NCI-H187 treated with DMSO at 0.1 percent for 48 hours (cell line): ENCODE results near the gene MLN.

Experiments used
- DNase-seq: peaks from one replicate; lab custom pipeline; 2025; lab: John Stamatoyannopoulos, UW

The MLN gene

DNA sequence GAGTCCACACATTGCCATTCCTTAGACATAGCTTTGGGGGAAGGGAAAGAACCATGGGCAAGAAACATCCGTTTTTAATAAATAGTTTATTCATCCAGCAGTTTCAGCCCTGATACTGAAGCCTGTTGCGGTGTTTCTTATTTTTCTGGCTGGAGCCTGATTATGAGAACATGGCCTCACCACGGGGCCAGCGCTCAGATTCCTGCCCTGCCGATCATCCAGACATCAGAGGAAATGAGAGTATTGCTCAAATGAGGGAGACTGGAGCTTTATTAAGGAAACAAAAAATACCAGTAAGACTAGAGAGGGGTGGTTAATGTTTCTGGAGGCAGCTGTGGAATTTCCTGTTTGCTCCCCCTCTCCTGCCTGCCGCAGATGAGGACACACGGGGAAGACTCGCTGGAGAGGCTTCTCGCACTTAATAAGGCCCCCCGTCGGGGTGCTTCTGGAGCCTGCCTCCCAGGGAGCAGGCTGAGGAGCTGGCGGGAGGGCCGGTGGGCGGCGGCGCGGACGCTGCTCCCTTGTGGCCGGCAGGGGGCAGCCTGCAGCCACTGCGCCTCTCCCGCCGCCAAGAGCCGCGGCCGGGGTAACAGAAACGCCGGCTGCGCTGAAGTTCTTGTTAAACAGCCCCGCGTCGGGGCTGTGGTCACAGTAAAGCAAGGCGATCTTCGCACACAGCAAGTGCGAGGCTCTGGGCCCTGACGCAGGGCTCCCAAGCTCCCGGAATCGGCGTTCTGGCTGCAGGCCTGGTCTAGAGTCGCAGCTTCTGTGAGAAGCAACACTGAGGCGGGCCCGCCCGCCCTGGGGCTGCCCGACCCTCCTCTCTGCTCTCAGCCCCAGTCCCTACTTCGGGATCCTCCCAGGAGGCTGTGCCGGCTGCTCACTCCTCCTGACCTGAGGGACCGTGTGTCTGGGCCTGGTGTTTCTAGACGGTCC lies 32.4 kb downstream of the MLN start:
- peak; percentile 24 for DNase-seq

DNA sequence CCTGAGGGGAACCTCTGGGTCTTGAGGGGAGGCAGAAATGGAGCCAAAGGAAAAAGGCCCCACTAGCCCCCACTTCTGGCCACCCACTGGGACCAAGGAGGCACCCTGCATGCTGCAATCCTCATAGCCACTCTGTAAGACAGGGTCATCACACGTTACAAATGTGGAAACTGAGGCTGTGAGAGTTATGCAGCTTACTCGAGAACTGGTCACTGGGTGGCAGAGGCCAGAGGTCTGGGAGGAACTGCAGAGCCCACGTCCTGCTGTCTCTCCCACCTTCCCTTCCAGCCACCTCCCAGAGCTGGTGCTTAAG lies 33.0 kb downstream of the MLN start:
- no peak for DNase-seq

DNA sequence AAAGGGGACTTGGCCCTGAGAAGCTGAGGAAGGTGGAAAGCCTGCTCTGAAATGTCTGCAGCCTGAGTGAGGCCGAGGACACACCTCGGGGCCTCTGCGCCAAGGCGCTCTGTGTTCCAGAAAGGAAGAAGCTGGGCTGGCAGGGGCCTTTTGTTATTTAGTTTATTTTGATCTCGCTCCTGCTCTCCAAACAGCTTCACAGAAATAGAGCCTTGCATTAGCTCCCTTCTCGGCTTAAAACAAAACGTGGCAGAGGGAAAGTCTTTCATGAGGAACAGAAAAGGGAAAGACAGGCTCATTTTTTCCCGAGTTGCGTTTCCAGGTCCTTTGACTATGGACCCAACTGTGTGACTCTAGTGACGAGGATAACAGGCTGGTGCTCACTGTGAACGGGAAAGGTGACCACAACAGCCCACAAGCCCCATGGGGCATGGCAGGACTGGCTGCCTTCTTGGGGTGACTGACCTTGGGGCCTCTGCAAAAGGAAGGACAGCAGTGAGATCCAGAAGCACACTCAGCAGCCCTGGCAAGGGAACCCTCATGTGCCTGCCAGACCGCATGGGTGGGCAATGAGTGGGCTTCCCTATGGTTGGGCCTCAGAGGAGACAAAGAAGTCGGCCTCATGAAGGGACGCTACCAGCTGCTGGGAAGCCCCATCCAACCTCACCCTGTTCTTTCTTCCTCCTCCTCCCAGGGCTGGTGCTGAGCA lies 33.5 kb downstream of the MLN start:
- DNase-seq = no peak

DNA sequence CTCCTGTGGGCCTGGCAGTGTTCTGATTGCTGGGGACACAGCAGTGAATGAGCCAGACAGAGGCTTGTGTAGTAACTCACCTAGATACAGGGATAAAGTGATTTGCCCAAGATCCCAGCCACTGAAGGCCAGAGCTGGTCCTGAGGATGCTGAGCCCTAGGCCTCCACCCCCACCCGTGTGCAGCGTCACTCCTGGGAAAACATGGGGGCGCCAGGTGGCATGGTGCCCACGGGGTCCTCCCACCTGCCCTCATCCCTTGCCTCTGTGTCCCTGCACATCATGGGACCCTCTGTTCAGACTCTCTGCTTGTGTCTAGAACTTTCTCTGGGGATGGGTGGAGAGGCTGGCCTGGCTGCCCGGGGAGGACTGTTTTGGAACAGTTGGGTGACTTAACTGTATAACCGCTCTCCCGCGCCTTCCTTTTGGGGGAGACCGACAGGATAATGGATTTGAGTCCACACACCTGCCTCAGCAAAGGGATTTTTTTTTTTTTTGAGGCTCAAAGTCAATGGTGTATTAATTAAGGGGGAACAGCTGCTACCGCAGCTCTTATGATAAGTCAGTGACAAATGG lies 34.5 kb downstream of the MLN start:
- DNase-seq = no peak

DNA sequence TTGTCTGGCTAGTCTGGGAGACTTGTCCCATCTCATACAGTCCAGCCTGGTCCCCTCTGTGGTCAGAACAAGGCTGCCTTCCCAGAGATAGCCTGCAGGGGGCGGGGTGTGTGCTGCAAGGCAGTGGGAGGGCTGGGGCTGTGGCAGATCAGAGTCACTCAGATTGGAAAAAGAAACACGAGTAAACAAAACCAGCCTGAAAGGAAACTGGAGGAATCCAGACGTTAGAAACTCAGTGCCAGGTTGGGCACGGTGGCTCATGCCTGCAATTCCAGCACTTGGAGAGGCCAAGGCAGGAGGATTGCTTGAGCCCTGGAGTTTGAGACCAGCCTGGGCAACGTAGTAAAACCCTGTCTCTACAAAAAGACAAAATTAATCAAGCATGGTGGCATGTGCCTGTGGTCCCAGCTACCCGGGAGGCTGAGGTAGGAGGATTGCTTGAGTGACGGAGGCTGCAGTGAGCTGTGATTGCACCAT lies 35.1 kb downstream of the MLN start:
- peak; percentile 49 for DNase-seq

DNA sequence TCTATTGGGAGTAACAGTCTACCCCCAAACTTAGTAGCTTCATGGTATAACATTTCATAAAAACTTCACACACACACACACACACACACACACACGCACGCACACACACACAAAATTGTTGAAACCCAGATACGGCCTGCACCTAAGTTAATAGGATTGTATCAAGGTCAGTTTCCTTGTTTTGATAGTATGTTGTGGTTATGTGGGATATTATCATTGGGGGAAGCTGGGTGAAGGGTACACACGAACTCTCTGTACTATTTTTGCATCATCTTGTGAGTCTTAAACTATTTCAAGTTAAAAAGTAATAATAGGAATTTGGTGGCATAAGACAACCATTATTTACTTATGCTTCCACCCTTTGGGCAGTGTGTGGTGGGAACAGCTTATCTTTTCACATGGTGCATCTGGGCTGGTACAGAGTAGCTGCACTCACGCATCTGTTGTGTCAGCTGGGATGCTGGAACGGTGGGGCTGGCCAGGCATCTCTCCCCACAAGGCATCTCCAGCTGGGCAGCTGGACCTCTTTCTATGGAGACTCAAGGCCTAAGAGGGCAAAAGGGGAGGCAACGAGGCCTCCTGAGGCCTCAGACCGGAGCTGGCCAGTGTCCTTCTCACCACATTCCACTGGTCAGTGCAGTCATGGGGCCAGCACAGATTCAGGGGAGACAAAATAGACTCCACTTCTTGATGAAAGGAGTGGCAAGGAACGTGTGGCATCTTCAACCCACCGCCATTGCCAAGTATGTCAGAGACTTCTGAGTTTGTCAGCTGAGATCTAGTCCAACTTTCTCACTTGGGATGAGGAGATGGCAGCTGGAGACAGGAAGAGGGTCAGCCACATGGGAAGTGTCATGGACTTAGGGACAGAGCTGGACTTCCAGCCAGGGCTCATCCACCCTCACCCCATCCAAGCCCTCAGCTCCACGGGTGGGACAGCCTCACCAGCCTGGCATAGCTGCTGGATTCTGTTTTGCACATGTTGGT lies 36.6 kb downstream of the MLN start:
- no peak for DNase-seq

DNA sequence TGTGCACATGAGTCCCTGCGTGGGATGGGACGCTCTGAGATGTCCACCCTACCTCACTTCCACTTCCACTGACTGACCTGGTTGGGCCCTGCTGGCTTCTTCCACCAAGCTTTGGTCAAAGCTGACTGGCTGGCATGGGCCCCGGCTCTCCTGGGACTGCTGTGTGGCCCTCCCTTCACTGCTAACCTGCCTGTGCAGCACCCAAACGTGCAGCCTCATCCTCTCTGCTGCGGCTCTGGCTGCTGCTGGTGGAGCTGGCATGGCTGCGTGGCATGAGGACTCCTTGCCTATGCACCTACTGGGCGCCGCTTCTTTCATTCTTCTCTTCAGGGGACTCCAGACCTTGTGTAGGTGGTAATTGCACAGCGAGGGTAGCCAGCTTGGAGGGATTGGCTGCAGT lies 38.4 kb downstream of the MLN start:
- DNase-seq = no peak

DNA sequence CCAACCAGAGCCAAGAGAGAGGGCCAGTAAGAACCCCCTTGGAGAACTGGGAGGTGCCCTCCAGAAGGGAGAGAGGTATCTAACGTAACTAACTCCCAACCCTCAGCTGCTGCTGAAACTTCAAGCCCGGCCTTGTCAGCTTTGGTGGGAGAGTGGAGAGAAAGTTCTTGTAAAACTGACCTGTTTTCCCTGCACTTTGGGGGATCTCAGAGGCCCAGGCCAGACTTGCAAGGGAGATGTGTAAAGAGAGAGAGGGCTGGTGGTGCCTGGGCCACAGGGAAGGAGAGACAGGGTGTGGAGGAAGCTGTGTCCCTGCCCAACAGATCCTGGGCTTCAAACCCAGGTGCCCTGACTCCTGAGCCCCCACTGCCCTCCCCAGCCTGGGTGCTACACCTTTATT lies 39.8 kb downstream of the MLN start:
- DNase-seq = no peak

DNA sequence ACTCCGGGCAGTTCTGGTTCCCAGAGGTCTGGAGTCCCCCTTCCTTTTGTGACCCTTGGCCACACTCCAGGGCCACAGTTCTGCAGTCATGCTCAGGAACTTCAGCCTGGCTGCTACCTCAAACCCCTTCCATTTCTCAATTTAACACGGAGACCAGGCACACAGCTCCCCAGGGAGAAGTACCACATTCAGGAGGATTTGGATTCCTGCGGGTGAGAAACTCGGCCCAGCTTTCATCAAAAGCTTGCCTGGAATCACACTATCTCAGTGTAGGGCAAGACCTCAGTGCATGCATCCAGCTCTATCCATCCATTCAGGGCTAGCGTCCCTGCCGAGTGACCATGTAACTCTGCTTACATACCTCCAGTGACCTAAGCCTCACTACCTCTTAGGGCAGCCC lies 40.3 kb downstream of the MLN start:
- no peak for DNase-seq

DNA sequence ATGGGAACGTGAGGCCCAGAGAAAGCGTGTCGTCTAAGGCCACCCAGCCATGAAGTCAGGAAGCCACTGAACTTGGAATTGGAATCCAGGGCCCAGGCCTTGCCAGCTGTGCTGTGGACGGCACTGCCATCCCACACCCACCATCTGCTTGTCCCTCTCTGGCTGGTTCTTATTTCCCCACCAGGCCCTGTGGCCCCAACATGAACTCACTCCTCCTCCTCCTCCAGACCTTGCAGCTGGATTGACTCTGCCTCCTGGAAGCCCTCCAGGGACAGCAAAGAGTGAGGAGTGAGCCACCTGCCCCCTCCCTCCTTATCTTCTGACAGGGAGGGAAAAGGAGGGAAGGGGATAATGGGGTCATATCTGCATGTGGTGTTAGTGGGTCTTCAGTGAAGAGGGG lies 41.1 kb downstream of the MLN start:
- no peak for DNase-seq

DNA sequence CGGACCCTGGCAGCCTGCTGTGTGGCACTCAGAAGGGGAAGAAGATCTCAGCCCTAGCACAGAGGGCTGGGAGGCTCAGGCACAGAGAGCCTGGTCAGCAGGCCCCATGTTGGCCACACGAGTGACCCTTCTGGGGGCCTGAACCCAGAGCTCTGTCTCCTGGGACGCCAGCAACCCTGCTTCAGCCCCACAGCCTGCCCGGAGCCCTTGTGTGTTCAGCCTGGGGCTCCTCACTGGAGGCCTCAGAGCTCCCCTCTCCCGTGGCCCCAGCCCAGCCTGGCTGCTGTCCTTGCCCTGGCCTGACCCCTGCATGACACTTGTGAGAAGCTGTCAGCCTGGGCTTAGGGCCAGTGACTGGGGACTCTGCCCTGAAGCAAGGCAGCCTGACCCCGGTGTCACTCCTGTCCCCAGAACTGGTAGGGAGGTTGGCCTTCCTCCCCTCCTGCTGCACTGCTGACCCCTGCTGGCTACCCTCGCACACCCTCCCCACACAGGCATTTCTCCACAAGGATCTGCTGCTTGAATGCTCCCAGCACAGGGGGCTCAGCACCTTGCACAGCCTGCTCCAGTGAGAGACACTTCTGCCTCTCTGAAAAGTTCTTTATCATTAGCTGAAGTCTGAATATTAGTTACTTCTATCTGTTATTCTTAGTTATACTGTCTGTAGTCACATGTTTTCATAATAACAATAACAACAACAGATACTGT lies 41.7 kb downstream of the MLN start:
- peak; percentile 55 for DNase-seq

DNA sequence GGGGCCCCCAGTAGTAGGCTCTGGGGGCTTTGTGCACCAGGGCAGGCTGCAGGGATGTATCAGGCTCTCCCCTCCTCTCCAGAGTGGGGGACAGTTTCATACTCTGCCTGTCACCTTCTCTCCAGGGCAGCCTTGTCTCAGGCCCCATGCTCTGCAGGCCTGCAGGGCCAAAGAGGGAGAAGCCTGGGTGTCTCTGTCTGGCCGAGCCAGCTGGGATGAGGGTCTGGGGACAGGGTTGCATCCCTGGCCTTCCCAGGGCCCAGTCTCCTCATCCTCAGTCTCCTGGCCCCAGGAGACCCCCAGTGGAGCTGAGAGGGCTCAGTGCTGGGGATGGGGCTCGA lies 42.3 kb downstream of the MLN start:
- DNase-seq = no peak

DNA sequence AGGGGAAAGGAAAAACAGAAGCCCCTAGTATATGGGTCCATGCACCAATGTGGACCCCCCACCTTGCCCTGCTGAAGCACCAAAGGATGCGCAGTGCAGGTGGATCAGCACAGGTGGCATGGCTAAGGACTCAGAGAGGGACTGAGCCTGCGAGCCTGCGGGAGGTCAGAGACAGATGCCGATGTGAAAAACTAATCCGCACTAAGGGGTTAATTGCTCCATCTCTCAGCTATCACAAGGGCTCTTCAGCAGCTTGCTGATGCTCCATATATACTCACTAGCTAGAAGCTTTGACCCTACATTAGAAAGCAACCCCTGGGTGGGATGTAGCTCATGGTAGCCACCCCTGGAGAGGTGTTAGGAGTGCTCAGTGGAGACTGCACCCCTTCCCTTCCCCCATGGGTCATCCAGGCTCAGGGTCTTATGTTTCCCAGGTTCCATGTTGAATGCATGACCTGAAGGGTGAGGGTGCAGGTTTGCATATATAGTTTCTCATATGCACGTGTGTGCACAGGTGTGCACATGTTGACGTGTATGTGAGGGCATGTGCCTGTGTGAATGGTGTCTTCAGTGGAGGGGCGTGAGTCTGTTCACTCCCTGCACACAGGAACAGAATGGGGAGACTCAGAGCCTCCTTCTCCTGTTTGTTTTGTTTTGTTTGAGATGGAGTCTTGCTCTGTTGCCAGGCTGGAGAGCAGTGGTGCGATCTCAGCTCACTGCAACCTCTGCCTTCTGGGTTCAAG lies 43.7 kb downstream of the MLN start:
- DNase-seq = peak; percentile 54

DNA sequence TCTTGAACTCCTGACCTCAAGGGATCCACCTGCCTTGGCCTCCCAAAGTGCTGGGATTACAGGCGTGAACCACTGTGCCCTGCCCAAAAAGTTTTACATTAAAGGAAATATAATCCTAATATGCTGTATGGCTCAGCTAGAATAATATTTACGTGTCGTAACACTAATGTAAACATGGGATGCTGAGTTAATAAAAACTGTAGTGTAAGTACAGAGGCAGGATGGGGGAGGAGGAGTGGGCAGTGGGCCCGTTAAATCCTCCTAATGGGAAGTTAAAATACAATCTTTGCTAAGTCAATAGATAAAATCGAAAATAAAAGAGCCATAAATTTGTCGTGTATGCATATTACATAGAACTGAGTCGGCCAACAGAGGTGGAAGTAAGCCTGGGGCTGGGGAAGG lies 45.0 kb downstream of the MLN start:
- no peak for DNase-seq

DNA sequence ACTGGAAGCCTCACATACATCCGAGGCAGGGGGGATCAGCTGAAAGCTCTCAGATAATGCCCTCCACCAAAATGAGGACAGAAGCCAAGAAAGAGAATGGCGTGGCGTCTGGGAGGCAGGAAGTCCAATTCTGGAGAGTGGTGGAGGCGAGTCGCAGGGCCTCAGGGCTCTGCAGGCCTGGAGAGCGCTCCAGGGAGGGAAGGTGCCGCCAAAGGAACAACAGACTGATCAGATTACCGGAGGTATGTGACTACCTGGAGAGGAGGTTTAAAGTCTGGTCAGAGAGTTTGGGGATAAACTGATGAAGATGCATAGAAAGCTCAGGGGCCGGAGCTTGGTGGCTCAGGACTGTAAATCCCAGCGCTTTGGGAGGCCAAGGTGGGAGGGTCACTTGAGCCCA lies 45.9 kb downstream of the MLN start:
- DNase-seq = no peak

DNA sequence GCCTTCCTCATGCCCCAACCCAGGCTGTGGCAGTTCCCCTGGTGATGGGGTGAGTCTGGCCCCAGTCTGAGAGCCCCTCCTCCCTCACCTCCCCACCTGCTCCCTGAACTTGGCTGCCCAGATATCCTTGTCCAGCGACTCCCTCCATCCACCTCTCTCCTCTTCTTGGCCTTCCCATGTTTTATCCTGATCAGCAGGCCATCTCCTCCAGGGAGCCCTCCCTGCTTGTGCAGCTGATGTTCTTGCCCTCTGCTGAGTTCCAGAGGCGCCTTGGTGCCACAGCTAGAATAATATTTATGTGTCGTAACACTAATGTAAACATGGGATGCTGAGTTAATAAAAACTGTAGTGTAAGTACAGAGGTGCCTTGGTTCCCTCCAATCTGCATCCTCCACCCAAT lies 46.7 kb downstream of the MLN start:
- DNase-seq = no peak

DNA sequence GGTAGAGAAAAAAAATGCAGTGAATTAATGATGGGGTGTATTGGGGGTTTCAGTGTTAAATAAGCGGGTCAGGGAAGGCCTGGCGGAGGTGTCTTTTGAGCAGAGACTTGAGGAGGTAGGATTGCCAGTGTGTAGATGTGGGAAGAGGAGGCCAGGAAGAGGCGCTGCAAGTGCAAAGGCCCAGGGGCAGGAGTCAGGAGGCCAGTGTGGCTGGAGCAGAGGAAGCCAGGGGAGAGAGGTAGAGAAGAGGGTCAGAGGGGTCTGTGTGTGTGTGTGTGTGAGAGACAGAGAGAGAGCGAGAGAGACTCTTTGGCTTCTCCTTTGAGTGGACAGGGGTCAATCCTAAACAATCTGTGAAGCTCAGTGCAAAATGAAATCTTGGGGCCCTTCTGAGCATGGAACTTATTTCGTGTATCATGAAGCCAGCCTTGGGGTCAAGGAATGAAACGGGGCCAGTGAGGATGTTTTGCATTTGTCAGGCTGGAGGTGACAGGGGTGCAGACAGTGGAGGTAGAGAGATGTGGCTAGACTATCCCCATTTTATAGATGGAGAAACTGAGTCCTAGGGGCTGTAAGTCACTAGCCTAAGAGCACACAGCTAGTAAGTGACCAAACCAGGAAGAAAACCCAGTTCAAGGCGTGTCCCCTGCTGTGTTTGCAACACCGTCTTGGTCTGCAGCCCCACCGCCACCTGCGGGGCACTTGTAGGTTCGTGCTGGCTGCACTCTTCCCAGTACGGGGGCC lies 47.4 kb downstream of the MLN start:
- DNase-seq = no peak

DNA sequence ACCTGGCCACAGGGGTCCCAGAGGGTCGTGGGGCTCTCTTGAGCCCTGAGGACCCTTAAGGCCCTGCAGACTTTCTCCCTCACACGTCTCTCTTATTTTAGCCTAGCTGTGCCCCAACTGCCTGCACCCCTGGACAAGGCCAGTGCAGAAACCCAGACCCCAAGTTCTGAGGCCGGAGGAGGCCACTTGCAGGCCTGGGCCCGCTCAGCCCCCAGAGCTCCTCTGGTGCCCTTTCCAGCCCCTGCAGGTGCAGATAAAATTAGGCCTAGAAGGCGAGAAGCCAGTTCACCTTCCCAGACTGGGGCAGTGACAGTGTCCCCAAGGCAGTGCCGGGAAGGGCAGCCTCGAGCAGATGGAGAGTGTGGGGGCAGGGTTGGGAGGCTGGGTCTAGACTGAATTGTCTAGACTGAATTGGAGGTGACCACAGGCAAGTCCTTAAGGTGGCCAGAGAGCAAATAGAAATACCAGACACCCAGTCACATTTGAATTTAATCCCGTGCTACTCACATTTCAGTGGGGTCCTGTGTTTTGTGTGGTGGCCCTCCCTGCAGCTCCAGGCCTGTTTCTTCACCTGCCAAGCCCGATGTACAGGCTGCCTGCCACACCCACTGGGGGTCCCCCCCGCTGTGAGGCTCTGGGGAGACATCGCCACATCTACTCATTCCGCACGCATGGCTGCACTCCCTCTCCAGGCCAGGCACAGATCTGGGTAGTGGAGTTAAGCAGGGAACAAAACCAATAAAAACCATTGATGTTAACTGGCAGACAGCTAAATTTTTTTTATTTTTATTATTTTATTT lies 48.5 kb downstream of the MLN start:
- peak; percentile 71 for DNase-seq

DNA sequence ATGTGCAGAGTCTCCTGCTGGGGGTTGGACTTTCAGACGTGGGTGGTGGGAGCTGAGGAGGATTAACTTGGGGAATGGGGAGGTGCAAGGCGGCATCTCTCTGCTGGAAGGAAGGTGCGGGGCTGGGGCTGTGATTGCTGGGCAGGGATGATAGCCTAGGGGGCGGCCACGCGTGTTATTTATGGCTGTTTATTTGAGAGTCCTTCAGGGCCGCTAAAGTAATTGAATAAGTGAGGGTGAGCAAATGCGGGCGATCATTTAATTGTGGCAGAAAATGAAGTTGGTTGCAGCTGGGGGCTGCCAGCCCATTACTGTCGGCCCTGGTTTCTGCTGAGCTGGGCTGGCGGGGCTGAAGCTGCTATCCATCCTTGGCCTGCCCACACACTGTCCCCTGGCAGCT lies 49.6 kb downstream of the MLN start:
- DNase-seq = no peak
